Globus pallidus (tissue), 1 donor: ENCODE measurements around the gene ZBTB42.
A peak's percentile ranks its signal among the peaks of the same experiment; 100 is the strongest.
"Not testable (repeated sequence)": the region's sequence is repeated elsewhere in the genome, so short reads cannot be mapped to it uniquely, and the experiment has no call there.

Source experiments
- DNase-seq: peaks from one replicate; pipeline ENCODE4 v3.0.0-alpha.2; 2015; ENCODE audit warnings: low spot score

ZBTB42 gene

DNA sequence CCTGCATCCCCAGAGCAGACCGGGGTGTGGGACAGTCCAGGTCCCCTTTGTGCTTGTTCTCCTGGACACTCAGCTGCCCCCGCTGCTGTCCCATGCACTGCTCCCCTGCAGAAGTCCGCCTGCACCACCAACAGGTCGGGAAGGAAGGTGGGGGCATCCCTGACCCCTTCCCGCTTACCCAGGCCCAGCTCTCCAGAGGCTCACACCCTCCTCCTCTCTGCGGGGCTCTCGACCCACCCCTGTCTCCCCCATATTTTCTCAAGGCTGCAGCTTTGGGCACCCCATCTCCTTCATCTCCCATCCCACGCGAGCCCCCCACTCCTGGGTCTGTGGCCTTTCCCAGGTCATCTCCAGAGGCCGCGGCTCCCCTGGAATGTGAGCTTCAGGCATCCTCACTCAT lies 9.4 kb downstream of the ZBTB42 start:
- DNase-seq: no peak

DNA sequence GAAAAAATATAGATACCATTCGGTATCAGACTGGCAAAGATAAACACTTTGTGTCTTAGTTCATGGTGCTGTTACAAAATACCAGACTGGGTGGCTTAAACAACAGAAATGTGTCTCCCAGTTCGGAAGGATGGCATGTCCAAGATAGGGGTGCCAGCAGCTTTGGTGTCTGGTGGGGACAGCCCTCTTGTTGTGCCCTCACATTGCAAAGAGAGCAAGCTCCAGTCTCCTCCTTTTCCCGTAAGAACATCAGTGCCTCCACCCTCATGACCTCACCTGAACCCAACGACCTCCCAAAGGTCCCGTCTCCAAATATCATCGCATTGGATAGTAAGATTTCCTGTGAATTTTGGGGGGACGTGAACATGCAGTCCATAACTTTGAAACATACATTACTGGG lies 12.4 kb downstream of the ZBTB42 start:
- no peak for DNase-seq

- not testable (repeated sequence) for DNase-seq
Observed at GRCh38 chr14:104814701-104815100, 13.8 kb downstream of the ZBTB42 start.

GRCh38 chr14:104816616-104816884 lies 15.6 kb downstream of the ZBTB42 start:
- DNase-seq: no peak

DNA sequence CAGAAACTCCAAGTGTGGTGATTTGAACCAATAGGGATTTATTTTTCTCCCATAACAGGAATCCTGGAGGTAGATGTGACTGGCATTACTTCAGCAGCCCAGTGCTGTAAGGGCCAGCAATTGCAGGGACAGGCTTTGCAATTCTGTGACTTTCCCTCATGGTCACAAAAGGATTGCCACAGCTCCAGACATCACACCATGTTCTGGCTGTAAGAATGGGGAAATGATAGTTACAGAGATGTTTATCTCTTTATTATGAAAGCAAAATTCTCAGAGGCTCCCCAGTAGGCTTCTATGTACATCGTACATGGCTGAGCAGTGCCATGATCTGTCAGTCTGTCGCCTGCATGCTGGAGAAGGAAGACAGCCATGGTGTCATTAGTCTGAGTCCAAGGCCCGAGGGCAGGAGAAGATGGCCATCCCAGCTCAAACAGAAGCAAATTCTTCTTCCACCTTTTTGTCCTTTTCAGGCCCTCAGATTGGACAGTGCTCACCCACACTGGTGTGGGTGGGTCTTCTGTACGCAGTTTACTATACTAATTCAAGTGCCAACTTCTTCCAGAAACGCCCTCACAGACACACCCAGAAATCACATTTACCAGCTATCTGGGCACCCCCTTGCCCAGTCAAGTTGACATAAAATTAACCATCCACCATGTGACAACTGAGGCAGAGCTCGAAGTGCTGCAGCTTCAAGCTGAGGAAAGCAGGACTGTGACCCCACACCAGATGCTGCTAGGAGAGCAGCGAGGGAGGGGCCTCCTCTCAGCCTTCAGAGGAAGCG lies 17.2 kb downstream of the ZBTB42 start:
- DNase-seq: no peak

DNA sequence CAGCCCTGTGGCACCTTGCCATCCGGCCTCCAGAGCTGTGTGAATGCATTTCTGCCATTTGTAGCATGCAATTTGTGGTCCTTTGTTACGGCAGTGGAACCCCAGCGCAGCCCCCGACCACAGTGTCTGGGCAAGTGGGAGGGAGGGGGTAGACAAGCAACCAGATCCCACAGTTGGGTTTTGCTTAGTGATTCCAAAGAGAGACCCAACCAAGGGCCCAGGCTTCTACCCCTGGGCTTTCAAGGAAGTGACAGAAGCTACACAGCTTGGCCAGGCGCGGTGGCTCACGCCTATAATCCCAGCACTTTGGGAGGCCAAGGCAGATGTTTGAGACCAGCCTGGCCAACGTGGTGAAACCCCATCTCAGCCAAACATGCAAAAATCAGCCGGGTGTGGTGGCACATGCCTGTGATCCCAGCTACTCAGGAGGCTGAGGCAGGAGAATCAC lies 17.8 kb downstream of the ZBTB42 start:
- no peak for DNase-seq

- DNase-seq: no peak
Observed at GRCh38 chr14:104819361-104819781, 18.5 kb downstream of the ZBTB42 start.

DNA sequence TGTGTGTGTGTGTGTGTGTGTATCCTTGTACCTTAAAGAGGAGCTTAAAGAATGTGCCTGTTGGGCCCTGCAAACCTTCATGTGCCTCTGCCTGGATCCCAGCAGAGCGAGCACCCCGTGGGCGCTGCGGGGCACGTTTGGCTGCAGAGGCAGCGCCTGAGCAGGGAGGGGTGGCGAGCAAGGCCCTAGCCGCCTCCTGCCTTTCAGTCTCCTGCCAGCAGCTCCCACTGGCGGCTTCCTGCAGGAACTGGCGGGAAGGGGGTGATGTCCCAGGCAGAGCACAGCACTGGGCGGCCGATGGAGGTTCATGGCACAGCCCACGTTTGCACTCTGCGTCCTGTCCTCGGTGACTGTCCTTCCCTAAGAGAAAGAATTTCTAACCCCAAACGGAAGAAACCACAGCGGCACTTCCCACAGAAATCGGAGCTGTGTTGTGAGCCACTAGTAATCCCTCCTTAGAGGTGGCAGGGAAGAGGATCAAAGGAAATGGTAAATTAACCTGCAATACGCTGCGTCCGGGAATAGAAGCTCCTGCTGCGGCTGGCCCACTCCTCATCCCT lies 19.8 kb downstream of the ZBTB42 start:
- DNase-seq: no peak

GRCh38 chr14:104821229-104821945 lies 20.5 kb downstream of the ZBTB42 start:
- DNase-seq: no peak

DNA sequence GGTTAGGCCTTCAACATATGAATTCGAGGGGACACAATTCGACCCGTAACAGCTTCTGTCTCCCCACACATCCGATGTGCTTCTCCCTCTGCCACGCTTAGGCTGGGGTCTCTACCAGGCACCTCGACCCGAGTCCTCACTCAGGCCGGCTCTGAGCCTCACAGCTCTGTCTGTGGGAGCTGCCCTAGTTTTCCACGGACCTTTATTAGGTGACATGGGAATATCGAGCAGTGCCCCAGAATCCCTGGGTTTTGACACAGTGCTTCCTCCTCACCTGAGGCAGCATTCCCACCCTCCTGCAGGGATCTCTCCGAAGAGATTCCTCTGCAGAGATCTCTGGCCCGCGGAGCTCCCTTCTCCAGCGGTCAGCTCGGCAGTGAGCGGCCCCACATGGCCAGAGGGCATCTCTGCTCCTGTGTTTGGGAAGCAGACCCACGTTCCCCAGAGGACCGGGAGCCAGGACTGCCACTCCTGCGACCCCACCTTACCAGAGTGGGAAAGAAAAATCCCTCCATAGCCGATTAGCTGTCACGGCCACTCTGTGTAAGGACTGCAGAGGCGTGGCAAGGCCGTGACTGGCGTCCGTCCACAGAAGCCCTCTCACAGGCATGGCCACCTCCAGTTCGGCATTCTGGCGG lies 21.2 kb downstream of the ZBTB42 start:
- no peak for DNase-seq

- no peak for DNase-seq
Observed at GRCh38 chr14:104822821-104823615, 22.1 kb downstream of the ZBTB42 start.

DNA sequence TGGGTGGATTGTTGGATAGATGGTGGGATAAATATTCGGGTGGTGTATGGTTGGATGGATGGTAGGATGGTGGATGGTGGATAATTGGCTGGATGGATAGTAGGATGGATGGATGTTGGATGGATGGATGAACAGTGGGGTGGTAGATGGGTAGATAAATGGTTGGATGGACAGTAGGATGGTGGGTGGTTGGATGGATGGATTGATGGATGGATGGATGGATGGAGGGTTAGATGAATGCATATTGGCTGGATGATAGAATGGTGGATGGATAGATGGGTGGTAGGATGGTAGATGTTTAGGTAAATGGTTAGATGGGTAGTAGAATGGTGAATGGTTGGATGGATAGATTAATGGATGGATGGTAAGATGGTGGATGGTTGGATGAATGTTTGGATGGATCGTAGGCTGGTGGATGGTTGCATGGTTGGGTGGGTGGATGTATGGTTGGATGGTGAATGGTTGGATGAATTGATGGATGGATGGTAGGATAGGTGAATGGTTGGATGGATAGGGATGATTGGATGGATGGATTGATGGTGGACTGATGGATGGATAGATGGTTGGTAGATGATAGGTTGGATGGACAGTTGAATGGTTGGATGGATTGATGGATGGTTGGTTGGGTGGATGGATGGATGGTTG lies 23.6 kb downstream of the ZBTB42 start:
- no peak for DNase-seq

GRCh38 chr14:104826189-104826860 lies 25.4 kb downstream of the ZBTB42 start:
- peak; percentile 76 for DNase-seq

DNA sequence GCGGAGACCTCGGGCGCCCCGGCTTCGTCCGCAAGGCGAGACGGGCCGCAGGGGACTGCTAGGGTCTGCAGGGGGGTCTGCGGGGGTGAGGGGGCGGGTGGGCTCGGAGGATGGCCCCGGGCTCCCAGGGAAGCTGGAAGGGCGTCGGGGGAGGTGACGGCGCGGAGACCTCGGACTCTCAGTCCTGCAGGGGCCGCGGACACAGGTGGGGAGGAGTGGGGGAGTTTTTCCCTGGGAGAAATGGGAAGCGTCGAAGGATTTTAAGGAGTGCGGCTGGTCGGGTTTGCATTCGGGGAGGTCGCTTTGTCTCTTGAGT lies 25.9 kb downstream of the ZBTB42 start:
- DNase-seq: no peak

DNA sequence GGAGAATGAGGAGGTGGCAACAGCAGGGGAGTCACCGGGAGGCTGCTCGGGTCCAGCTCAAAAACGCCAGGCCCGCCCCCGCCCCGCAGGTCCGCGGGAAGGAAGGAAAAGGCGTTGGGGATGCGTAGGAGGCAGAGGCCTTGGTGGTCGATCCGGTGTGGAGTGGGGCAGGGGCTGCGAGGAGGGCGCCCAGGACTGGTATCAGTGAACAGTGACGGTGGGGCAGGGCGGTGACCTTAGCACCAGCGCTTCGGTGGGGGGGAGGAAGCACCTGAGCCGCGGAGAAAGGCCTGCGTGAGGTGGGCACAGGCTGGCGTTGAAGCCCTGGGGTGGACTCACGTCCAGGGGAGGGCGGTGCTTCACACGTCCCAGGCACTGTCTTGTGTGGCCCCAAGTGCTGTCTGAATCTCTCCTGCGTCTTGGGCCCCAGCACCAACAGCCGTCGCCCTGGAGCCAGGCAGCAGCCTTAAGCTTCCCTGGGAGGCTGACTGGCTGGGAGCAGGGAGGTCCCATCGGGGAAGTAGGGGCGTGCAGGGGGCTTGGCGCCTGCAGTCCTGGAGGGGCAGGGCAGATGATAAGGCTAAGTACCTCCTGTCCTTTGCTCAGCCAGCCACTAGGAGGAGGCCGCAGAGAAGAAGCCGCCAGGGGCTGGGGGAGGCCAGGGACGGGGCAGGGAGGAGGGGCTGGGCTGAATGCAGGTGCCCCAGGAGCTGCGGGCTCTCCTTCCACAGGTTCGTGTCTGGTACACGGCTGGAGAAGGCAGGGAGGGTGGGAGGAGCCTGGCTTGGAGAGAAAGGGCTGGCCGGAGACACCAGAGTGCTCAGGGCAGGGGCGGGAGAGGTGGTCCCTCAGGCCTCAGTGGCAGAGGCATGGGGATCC lies 26.5 kb downstream of the ZBTB42 start:
- no peak for DNase-seq

DNA sequence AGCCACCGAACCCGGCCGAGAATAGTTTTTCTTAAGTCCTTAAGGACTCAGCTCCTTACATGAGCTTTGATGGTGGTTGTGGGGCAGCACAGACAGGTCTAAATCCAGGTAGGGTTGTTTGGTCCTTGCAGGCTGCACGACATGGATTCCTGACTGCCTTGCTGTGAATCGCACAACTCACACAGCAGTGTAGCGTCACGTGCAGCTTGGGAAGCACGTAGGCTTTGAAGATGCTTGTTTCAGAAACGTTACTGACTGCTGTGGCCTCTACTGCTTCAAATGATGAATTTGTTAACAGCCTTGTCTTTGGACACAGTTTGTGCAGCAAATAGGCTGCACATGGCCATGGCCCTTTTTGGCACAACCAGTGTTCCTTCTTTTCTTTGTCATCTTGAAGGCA lies 29.9 kb downstream of the ZBTB42 start:
- no peak for DNase-seq

DNA sequence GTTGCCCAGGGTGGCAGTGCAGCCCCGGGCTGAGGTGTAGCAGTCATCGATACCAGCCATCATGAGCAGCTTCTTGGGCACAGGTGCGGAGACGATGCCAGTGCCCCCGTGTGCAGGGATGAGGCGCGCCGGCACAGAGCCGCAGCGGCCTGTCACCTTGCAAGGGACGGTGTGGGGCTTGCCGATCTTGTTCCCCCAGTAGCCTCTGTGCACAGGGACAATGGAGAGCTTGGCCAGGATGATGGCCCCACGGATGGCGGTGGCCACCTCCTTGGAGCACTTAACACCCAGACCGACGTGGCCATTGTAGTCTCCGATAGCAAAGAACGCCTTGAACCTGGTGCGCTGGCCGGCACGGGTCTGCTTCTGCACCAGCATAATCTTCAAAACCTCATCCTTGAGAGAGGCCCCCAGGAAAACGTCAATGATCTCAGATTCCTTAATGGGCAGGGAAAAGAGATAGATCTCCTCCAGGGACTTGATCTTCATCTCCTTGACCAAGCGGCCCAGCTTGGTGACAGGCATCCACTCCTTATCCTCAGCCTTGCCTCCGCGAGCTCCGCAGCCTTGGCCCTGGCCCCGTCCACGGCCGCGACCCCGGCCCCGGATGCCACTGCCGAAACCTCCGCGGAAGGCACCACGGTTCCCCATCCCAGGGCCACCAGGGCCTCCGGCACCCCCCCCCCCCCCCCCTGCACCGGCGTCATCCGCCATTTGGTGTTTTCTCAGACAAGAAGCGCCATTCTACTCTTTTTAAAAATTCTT lies 35.5 kb downstream of the ZBTB42 start:
- DNase-seq: not testable (repeated sequence)

DNA sequence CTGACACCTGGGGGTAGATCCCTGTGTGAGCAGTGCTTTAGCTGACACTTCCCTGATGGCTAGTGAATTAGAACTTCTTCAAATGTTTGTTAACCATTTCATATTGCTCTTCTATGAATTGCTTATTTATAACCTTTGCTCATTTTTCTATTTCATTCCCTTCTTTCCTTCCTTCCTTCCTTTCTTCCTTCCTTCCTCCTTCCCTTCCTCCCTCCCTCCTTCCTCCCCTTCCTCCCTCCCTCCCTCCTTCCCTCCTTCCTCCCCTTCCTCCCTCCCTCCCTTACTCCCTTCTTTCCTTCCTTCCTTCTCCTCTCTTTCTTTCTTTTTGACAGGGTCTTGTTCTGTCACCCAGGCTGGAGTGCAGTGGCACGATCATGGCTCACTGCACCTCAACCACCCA lies 40.8 kb downstream of the ZBTB42 start:
- no peak for DNase-seq

- no peak for DNase-seq
Observed at GRCh38 chr14:104843006-104843405, 42.1 kb downstream of the ZBTB42 start.
